Right atrium auricular region (tissue), 2 donors: ENCODE data around the gene APCDD1L. TPM values are rescaled to one million over a fixed set of nuclear protein-coding genes. Genes with fewer than 3 reads are reported as not detected.

Experiments
- DNase-seq: peaks from one replicate; pipeline ENCODE4 v3.0.0-alpha.2; 2019; ENCODE audit warnings: low spot score
- H3K27ac ChIP-seq, 2 donors: fragments of 200-600 bp; sonication (generic); 1 replicate in 1 of 2; 2 replicates in 1 of 2; pipeline ENCODE4 v1.5.1; 2016 to 2019
- H3K27me3 ChIP-seq, 2 donors: fragments of 200-600 bp; sonication (generic); one replicate each; pipeline versions ENCODE4 v1.5.1 to v1.6.0; 2017 to 2019
- H3K36me3 ChIP-seq: fragments of 200-600 bp; sonication (generic); one replicate; pipeline ENCODE4 v1.5.1; 2016
- H3K4me1 ChIP-seq, 2 donors: fragments of 200-600 bp; sonication (generic); one replicate each; pipeline versions ENCODE4 v1.5.1 to v1.6.0; 2017 to 2019
- H3K4me3 ChIP-seq, 2 donors: fragments of 200-600 bp; sonication (generic); 1 replicate in 1 of 2; 2 replicates in 1 of 2; pipeline ENCODE4 v1.5.1; 2017 to 2019; ENCODE audit warnings: mild to moderate bottlenecking in 1 of 2, moderate library complexity in 1 of 2
- H3K9me3 ChIP-seq, 2 donors: fragments of 200-600 bp; sonication (generic); one replicate each; pipeline ENCODE4 v1.5.1; 2019
- total RNA-seq, 2 donors: library from RNA; depleted of rRNA; stranded (reverse); fragments of >200 nt; gene quantifications; one replicate each; pipeline ENCODE4 v1.1.0, GENCODE V29; 2016
- TF ChIP-seq, protein P1 (sequence below), 2 donors: fragments of 200-600 bp; sonication (generic); IDR thresholded peaks; one replicate each; pipeline ENCODE4 v1.5.1; 2019; ENCODE audit warnings: antibody characterized with exemption in 2 of 2

The APCDD1L gene
- total RNA-seq, 2 donors from 2014 or later, result 0.89 to 1.5 TPM

GRCh38 chr20:58447511-58448391 lies 67.4 kb downstream of the APCDD1L start:
- H3K36me3 ChIP-seq, result peaks cover 32% of the 10 kb centered on the region
- DNase-seq, result no peak
- no peaks in the 10 kb centered on the region for H3K9me3 ChIP-seq
- H3K27me3 ChIP-seq, result no peaks in the 10 kb centered on the region
- no peak overlapping the region for H3K4me3 ChIP-seq
- TF ChIP-seq, protein P1, sequence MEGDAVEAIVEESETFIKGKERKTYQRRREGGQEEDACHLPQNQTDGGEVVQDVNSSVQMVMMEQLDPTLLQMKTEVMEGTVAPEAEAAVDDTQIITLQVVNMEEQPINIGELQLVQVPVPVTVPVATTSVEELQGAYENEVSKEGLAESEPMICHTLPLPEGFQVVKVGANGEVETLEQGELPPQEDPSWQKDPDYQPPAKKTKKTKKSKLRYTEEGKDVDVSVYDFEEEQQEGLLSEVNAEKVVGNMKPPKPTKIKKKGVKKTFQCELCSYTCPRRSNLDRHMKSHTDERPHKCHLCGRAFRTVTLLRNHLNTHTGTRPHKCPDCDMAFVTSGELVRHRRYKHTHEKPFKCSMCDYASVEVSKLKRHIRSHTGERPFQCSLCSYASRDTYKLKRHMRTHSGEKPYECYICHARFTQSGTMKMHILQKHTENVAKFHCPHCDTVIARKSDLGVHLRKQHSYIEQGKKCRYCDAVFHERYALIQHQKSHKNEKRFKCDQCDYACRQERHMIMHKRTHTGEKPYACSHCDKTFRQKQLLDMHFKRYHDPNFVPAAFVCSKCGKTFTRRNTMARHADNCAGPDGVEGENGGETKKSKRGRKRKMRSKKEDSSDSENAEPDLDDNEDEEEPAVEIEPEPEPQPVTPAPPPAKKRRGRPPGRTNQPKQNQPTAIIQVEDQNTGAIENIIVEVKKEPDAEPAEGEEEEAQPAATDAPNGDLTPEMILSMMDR (IDR thresholded peaks at IDR 0.05), result peak; percentile 37 to 64
- no peak overlapping the region for H3K27ac ChIP-seq
- no peaks in the 10 kb centered on the region for H3K4me1 ChIP-seq

DNA sequence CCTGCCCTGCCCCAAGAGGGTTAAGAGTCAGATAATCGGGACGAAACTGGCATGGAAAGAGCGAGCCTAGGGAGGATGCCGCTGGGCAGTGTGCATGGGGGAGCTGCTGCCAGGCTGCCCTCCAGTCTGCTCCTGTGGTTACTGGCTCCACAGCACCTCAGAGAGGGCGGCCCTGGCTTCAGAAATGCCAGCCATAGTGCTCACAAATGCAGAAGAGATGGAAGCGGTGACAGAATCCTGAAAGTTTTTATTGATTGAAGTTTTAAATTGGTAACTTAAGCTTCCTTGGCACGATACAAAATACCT lies 68.3 kb downstream of the APCDD1L start:
- Histone ChIP-seq H3K27me3 (no peaks in the 10 kb centered on the region), H3K36me3 (peaks cover 40% of the 10 kb centered on the region), H3K9me3 (no peaks in the 10 kb centered on the region), H3K4me1 (no peaks in the 10 kb centered on the region), H3K4me3 (no peak overlapping the region), H3K27ac (no peak overlapping the region)
- DNase-seq, result no peak
- TF ChIP-seq, protein P1 (IDR thresholded peaks at IDR 0.05), result no peak

- H3K36me3 ChIP-seq, result peaks cover 42% of the 10 kb centered on the region
- TF ChIP-seq, protein P1 (IDR thresholded peaks at IDR 0.05), result no peak
- no peaks in the 10 kb centered on the region for H3K27me3 ChIP-seq
- H3K9me3 ChIP-seq, result no peaks in the 10 kb centered on the region
- DNase-seq, result no peak
- H3K4me3 ChIP-seq, result no peak overlapping the region
- H3K4me1 ChIP-seq, result no peaks in the 10 kb centered on the region
- H3K27ac ChIP-seq, result no peak overlapping the region
Observed at GRCh38 chr20:58446264-58446959, 68.8 kb downstream of the APCDD1L start.

- Histone ChIP-seq H3K4me1 (peaks cover 0 to 7% of the 10 kb centered on the region in 2 donors), H3K4me3 (no peak overlapping the region), H3K27ac (no peak overlapping the region), H3K27me3 (no peaks in the 10 kb centered on the region), H3K36me3 (peaks cover 42% of the 10 kb centered on the region), H3K9me3 (no peaks in the 10 kb centered on the region)
- DNase-seq, result no peak
- TF ChIP-seq, protein P1 (IDR thresholded peaks at IDR 0.05), result no peak
Observed at GRCh38 chr20:58444746-58445255, 70.4 kb downstream of the APCDD1L start.

GRCh38 chr20:58441723-58442122 lies 73.5 kb downstream of the APCDD1L start:
- Histone ChIP-seq H3K4me1 (peaks cover 0 to 16% of the 10 kb centered on the region in 2 donors), H3K27ac (no peak overlapping the region), H3K4me3 (no peak overlapping the region), H3K27me3 (no peaks in the 10 kb centered on the region), H3K9me3 (no peaks in the 10 kb centered on the region), H3K36me3 (peaks cover 41% of the 10 kb centered on the region)
- DNase-seq, result no peak
- TF ChIP-seq, protein P1 (IDR thresholded peaks at IDR 0.05), result no peak
